AG04449 (cell line): ENCODE results near the gene RIPK1.
"Not testable (repeated sequence)": the region's sequence is repeated elsewhere in the genome, so short reads cannot be mapped to it uniquely, and the experiment has no call there.

ENCODE experiments used
- CTCF ChIA-PET: fragments of 350-600 bp; formaldehyde crosslinking; extraction: SDS; loops from one replicate; lab custom pipeline; 2021; ENCODE audit warnings: antibody characterized with exemption; lab: Yijun Ruan, JAX
- POLR2A ChIA-PET: fragments of 400-600, 350-600 bp; formaldehyde crosslinking; extraction: SDS; loops from one replicate; lab custom pipeline; 2020; ENCODE audit warnings: antibody characterized with exemption, inconsistent platforms; lab: Yijun Ruan, JAX
- DNase-seq: peaks from one replicate; pipeline ENCODE4 v3.0.0-alpha.2; 2010; ENCODE audit warnings: low read depth, low spot score
- H3K4me3 ChIP-seq: 2 replicates; pipeline ENCODE4 v1.5.1; 2011; ENCODE audit warnings: low read depth, mild to moderate bottlenecking, control low read depth, low read length
- TF ChIP-seq, protein P1 (sequence below): IDR thresholded peaks from one replicate; pipeline ENCODE4 v1.5.1; 2011; ENCODE audit warnings: mild to moderate bottlenecking, moderate library complexity, low read length, control low read depth, inconsistent platforms; ENCODE audit not compliant: insufficient read depth; ENCODE audit errors: missing control alignments

Gene RIPK1

DNA sequence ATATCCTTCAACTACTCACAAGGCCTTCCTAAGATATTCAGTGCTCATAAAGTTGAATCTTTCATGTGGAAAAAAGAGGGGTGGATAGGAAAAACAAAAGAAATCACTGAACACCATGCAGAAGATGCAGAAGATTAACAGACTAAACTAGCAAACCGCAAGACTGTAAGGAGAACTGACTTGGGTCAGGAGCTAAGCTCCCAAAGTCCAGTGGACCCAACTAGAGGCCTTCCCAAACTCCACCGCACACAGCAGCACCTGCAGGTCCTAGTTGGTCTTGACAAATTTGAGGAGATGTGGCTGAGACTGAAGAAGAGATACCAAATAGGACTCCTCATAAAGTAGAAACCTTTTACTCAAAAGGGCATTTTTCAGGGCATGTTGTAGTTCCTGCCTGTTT is 3.3 kb downstream of the RIPK1 start:
- ChIA-PET POLR2A (no interaction called here), CTCF (interaction anchor here (0.6 to 1.0 kb wide), 2 partner anchors 15 to 26 kb away, joined by 3 read pairs; no protein-coding TSS in a partner anchor)
- no peak overlapping the region for H3K4me3 ChIP-seq
- TF ChIP-seq, protein P1, sequence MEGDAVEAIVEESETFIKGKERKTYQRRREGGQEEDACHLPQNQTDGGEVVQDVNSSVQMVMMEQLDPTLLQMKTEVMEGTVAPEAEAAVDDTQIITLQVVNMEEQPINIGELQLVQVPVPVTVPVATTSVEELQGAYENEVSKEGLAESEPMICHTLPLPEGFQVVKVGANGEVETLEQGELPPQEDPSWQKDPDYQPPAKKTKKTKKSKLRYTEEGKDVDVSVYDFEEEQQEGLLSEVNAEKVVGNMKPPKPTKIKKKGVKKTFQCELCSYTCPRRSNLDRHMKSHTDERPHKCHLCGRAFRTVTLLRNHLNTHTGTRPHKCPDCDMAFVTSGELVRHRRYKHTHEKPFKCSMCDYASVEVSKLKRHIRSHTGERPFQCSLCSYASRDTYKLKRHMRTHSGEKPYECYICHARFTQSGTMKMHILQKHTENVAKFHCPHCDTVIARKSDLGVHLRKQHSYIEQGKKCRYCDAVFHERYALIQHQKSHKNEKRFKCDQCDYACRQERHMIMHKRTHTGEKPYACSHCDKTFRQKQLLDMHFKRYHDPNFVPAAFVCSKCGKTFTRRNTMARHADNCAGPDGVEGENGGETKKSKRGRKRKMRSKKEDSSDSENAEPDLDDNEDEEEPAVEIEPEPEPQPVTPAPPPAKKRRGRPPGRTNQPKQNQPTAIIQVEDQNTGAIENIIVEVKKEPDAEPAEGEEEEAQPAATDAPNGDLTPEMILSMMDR: no peak
- DNase-seq: no peak

DNA sequence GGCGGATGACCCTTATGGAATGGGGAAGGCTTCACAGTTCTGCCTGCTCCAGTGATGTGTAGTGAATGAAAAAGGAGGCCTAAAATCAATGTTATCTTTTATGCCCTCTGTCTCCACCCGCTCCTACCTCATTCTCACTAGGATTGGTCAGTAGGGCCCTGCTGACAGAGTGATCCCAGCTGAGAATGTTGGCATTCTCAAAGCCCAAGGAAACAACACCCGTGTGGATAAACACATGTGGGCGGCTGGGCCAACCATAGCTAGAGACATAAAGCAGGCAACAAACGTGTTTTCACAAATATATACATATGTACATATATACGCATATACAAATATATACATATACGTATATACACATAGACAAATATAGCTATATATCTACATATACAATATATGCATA is 4.5 kb downstream of the RIPK1 start:
- no peak overlapping the region for H3K4me3 ChIP-seq
- POLR2A ChIA-PET: interaction anchor here (0.8 kb wide), 1 partner anchor 9 kb away, joined by 3 read pairs; no protein-coding TSS in a partner anchor
- CTCF ChIA-PET: interaction anchor here (1.2 to 1.3 kb wide), 2 partner anchors 9 to 10 kb away, joined by 3 to 4 read pairs; no protein-coding TSS in a partner anchor
- DNase-seq: no peak
- TF ChIP-seq, protein P1: no peak

DNA sequence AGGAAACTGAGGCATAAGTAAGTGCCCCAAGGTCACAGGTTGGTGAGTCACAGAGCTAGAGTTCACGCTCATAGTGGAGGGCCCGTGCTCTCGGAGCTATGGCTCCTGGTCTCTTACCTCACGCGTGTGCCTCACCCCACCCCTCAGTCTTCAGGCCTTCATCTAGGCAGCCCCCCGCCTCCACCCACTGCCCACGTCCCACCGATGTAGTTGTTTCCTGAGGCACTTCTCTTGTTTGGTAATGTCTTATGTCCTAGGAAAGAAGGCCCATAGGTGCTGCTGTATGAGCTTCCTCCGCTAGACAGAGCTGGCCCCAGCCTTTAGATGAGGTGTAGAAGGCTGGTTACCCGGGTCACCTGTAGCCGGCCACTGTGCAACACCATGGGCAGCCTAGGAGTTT is 5.1 kb downstream of the RIPK1 start:
- ChIA-PET POLR2A (interaction anchor here (0.8 kb wide), 1 partner anchor 10 kb away, joined by 3 read pairs; no protein-coding TSS in a partner anchor), CTCF (interaction anchor here (1.2 to 1.5 kb wide), 3 partner anchors 10 to 72 kb away, joined by 3 to 4 read pairs (median 3); no protein-coding TSS in a partner anchor)
- TF ChIP-seq, protein P1: no peak
- no peak for DNase-seq
- no peak overlapping the region for H3K4me3 ChIP-seq

DNA sequence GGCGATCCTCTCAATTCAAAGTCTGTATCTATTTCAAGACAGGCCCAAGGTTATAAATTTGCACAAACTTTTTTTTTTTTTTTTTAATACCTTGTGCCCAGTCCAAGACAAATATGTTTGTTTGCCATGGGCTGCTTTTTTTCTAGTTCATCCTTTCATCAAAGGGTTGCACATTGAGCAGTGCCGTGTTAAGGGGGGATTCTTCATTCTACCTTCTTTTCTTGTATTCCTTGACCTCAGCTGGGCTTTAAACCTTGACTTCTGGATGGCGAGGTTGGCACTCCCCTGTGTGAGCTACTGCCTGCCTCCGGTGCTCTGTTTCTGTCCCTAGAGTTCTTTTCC is 7.4 kb downstream of the RIPK1 start:
- DNase-seq: no peak
- TF ChIP-seq, protein P1: no peak
- POLR2A ChIA-PET: no interaction called here
- CTCF ChIA-PET: interaction anchor here (0.7 to 2.1 kb wide), 5 partner anchors 11 to 185 kb away, joined by 3 to 7 read pairs (median 3); no protein-coding TSS in a partner anchor
- no peak overlapping the region for H3K4me3 ChIP-seq

DNA sequence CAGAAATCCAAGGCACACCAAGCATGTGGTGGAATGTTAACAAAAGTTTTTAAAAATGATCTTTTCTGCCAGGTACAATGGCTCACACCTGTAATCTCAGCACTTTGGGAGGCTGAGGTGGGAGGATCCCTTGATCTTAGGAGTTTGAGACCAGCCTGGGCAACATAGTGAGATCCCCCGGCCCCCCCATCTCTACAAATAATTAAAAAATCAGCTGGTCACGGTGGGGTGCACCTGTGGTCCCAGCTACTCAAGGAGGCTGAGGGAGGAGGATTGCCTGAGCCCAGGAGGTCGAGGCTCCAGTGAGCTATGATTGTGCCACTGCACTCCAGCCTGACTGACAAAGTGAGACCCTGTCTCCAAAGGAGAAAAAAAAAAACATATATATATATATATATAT is 8.0 kb downstream of the RIPK1 start:
- ChIA-PET POLR2A (interaction anchor here (0.7 kb wide), 1 partner anchor 182 kb away, joined by 3 read pairs; no protein-coding TSS in a partner anchor), CTCF (interaction anchor here (2.0 kb wide), 1 partner anchor 12 kb away, joined by 6 read pairs; no protein-coding TSS in a partner anchor)

DNA sequence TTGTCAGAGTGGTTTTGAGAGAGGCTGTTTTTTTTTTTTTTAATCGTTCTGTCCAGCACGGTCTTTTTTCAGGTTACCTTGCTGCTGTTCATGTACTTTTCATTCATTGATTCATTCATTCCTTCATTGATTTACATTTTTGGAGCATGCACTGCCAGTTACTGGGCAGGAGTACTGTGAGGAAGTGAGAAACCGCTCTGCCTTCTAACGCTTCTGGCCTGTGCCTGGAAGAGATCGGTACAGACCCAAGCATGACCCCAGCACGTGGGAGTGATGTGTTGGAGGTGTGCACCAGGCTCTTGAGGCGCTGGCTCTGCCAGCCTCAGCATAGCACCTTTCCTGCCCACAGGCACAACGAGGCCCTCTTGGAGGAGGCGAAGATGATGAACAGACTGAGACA is 9.1 kb downstream of the RIPK1 start:
- CTCF ChIA-PET: no interaction called here
- POLR2A ChIA-PET: no interaction called here
- no peak overlapping the region for H3K4me3 ChIP-seq
- TF ChIP-seq, protein P1: no peak
- DNase-seq: no peak

More for the DNA sequence above, 8.0 kb downstream of the RIPK1 start:
- H3K4me3 ChIP-seq: no peak overlapping the region
- TF ChIP-seq, protein P1: no peak
- DNase-seq: no peak

DNA sequence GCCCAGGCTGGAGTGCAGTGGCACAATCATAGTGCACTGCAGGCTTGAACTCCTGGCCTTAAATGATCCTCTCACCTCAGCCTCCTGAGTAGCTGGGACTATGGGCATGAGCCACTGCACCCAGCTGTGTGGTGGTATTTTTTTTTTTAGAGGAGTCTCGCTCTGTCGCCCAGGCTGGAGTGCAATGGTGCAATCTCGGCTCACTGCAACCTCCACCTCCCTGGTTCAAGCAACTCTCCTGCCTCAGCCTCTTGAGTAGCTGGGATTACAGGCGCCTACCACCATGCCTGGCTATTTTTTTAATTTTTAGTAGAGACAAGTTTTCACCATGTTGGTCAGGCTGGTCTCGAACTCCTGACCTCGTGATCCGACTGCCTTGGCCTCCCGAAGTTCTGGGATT is 10.7 kb downstream of the RIPK1 start:
- CTCF ChIA-PET: interaction anchor here (1.1 kb wide), 1 partner anchor 78 kb away, joined by 3 read pairs; the partner anchor contains the start of gene TUBB2A
- DNase-seq, POLR2A ChIA-PET, H3K4me3 ChIP-seq: not testable (repeated sequence)
